GM19452 (cell line): ENCODE data around the gene KLHL25.

Source experiments
- ATAC-seq: cut with Tn5 transposase; IDR thresholded peaks from one replicate; pipeline ENCODE4 v1.9.1; 2021; ENCODE audit not compliant: unreplicated experiment

Gene KLHL25

GRCh38 chr15:85762039-85762755 lies 32.5 kb downstream of the KLHL25 start:
- no peak for ATAC-seq

GRCh38 chr15:85761635-85762034 lies 33.1 kb downstream of the KLHL25 start:
- no peak for ATAC-seq

DNA sequence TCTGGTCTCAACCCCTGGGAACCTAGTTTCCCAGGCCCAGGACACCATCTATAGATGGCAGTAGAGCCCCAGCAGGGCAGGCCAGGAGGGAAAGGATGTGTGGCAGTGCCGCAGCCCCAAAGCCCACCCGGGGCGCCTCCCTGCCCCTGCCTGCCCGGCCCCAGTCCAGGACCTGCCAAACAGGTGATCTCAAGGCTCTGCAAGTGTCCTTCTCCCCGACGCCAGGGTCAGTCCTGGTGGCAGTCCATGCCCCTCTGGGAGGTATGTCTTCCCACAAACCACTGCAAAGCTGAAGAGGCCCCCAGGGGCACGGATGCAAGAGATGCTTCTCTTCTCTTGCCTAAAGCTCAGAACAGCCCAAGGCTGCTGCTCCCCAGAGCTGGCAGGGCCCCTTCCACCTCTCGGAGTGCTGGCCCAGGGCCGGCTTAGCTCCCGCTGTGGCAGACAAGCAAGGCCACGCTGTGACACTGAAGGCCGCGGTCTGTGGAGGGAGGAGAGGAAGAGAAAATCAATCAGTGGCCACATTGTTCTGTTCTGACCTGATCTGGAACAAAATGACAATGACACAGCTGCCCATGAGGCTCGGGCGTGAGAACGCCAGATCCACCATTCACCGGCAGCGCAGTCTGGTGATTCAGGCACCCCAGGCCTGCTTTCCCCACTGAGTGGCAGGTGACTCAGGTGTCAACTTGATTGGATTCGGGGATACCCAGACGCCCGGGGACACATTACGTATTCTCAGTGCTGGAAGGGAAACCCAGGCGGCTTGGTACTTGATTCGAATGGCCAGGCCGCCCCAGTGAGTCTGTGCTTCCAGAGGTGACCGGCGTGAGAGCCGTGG lies 34.0 kb downstream of the KLHL25 start:
- no peak for ATAC-seq

- ATAC-seq = no peak
These were observed 34.7 kb downstream of the KLHL25 start for GRCh38 chr15:85760049-85760448.

DNA sequence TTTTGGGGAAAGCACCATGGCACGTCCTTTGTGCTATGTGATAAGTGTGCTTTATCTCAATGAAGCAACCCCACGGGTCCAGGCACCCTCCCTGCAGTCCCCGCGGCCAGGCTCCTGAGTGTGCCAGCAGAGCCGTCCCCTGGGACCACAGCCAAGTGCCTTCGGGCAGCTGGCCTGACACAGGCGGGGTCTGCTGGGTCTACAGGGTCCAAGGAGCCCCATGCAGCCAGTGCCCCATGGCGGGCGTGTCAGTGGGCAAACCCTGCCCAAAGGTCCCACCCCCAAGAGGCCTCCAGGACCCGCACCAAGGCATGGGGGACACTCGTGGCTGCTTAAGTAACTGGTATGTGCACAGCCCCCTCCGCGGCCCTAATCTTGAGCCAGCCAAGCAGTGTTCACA lies 35.3 kb downstream of the KLHL25 start:
- no peak for ATAC-seq

DNA sequence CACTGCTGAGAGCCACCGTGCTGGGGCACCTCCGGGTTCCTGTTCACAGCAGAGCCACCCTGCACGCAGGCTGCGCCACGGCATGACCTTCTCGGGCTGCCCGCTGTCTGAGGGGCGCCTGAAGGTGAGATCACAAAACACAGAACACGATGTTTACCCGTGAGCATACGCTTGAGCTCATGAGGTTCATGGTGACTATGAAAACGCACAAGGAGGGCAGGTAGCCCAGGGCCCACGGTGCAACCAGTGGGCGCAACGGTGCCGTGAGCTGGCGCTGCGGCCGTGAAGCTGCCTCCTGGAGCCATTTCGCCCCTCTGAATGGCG lies 36.1 kb downstream of the KLHL25 start:
- ATAC-seq = no peak

DNA sequence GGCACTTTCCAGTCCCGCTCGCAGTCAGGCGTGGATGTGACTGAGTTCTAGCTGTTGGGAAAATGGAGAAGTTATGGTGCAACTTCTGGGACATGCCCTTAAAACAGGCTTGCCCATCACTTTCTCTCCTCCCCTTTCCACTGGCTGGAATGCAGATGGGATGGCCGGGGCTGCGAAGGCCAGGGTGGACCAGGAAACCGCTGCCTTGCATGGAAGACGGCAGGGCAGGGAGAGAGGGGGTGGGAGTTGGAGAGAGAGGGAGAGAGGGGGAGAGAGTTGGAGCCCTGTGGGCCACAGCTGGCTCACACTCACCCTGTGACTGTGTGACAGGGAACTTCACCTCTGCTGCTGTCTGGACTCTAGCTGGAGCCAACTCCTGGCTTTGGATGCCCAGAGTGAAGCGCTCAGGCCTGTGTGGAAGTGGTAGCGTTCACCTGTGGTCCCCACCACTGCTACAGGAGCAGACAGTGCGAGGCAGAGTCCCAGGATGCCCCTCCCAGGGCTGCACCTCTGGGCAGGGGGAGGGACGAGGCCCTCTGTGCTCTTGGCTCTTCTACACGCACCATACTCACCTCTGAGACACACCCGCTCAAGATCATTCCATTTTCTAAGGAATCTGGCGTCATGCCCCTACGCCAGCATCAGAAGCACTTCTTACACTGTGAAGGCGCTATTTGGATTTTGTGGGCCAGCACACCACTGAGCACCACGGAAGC lies 36.6 kb downstream of the KLHL25 start:
- ATAC-seq = no peak

DNA sequence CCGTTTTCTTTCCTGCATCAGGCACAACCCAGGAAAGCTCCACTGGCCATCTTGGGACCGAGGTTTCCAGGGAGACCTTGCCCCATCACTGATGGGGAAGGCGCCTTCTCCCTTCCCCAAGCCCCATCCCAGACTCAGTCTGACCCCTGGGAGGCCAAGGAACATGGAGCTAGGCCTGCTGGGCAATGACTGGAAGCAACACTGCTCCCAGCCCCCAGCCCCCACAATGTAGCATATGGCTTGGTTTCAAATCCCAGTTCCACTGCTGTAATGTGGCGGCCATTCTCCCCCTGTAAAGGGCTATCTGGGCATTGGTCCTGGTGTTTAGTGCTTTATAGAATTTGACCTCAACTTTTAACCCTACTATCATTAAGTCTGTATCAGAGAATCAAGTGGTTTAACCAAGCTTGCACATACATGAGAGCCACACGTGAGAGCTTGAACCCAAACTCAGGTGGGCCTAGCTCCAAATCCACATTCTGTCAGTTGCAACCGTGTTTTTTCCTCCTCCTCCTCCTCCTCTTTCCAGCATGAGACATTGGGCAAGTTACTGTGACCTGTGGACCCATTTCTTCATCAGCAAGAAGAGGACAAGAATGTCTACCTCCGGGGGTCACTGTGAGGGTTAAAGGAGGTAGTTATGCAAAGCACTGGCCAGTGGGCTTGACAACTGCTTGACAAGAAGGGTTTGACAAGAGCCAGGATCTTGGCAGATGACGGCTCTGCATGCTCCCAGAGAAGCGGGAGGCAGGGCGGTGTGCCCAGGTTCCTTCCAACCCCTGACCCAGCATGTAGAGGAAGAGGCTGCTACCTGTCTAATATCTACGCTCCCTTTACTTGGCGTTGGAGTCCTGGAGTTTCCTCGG lies 37.4 kb downstream of the KLHL25 start:
- no peak for ATAC-seq

GRCh38 chr15:85756411-85757072 lies 38.2 kb downstream of the KLHL25 start:
- no peak for ATAC-seq

DNA sequence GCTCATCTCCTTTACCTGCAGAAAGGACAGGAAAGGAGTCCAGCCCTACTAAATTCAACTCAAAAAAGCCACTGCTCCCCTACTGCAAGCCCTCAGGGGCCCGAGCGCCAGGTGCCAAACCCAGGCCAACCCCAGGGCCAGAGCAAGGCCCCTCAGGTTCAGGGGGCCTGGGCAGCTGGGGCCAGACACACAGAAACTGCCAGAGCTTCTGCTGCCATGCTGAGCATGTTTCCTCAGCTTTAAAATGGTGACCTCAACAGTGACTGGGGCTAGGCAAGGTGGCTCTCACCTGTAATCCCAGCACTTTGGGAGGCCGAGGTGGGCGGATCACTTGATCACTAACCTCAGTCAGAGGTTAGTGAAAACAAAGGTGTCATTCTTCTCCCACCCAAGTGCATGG lies 38.8 kb downstream of the KLHL25 start:
- no peak for ATAC-seq

GRCh38 chr15:85755471-85755870 lies 39.3 kb downstream of the KLHL25 start:
- no peak for ATAC-seq

- no peak for ATAC-seq
These were observed 39.7 kb downstream of the KLHL25 start for GRCh38 chr15:85754989-85755388.

DNA sequence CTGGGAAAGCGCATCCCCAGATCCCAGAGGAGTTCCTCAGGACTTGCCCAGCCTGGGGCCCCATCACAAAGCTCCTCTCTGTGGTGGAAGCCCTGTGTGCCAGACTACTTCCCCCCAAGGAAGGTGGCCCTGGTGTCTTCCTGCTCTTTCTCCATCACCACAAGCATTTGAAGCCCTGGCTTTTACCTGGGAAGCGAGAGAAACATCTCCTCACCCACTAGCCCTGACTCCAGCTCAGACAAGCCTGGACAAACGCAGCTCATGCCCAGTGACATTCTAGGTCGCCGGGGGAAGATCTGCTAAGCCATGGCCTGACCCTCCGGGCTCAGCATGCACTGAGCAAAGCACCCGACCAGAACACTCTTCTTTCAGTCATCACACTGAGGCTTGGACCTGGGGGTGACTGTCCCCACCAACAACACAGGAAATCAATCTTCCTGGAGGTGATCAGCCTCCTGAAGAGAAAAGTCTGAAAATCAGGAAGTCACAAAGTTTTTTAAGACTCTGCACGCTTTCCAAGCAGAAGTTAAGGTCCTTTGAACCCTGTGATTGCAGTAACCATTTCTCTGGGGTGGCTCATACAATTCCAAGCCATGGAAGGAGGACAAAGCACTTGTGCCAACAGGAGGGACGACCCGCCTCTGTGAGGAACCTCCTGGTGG lies 40.8 kb downstream of the KLHL25 start:
- ATAC-seq = no peak

GRCh38 chr15:85753261-85753660 lies 41.5 kb downstream of the KLHL25 start:
- no peak for ATAC-seq

DNA sequence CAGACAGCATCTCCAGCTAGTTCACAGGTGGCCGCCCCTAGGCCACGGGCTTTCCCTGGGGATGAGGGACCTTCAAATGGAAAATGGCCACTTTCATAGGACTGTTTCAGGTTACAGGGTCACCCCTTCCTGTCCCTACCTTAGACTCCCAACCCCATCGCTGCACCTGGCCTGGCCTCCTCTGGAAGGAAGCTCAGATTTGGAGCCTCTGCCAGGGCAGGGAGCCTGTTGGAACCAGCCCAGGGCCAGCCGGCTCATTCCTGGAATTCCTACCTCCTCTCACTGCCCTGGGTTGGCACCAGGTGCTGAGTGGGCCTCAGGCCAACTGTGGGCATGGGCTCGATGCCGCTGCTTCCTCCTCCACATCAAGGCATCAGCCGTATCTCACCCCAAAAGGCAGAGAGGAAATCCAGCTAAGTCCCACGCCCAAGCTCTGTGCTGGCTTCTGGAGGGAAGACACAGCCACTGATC lies 42.2 kb downstream of the KLHL25 start:
- no peak for ATAC-seq

- no peak for ATAC-seq
These were observed 42.6 kb downstream of the KLHL25 start for GRCh38 chr15:85752124-85752475.

GRCh38 chr15:85751291-85752123 lies 43.2 kb downstream of the KLHL25 start:
- ATAC-seq = no peak

- ATAC-seq = no peak
These were observed 44.1 kb downstream of the KLHL25 start for GRCh38 chr15:85750319-85751290.
